Ovary (tissue), 9 donors: ENCODE data around the gene TRAPPC2L. TPM values are rescaled to one million over a fixed set of nuclear protein-coding genes. Genes with fewer than 3 reads are reported as not detected.

Experiments
- DNase-seq, 5 donors: peaks; one replicate each; pipeline ENCODE4 v3.0.0-alpha.2; 2019 to 2020
- H3K27ac ChIP-seq, 2 donors: fragments of 200-600 bp; one replicate each; pipeline versions ENCODE4 v1.5.1 to v1.8.0; 2019 to 2022
- H3K27me3 ChIP-seq: fragments of 200-600 bp; one replicate; pipeline ENCODE4 v1.8.0; 2022
- H3K36me3 ChIP-seq: fragments of 200-600 bp; sonication (generic); one replicate; pipeline ENCODE4 v1.5.1; 2019
- H3K4me1 ChIP-seq: one replicate; pipeline ENCODE4 v1.8.1; 2013; ENCODE audit warnings: mild to moderate bottlenecking, moderate library complexity; ENCODE audit not compliant: insufficient read depth
- H3K4me3 ChIP-seq: fragments of 200-600 bp; sonication (generic); one replicate; pipeline ENCODE4 v1.5.1; 2017
- H3K9me3 ChIP-seq, 2 donors: fragments of 200-600 bp in 1 of 2; sonication (generic) in 1 of 2; one replicate each; pipeline versions ENCODE4 v1.5.1 to v1.8.1; 2013 to 2019; ENCODE audit warnings: mild to moderate bottlenecking in 1 of 2, moderate library complexity in 1 of 2
- EP300 ChIP-seq: sonication (generic); formaldehyde crosslinking; IDR thresholded peaks from one replicate; pipeline ENCODE4 v1.6.1; 2017; ENCODE audit warnings: antibody characterized with exemption
- POLR2A ChIP-seq: fragments of 450-650 bp; IDR thresholded peaks from one replicate; pipeline ENCODE4 v1.6.1; 2017; ENCODE audit warnings: antibody characterized with exemption, mild to moderate bottlenecking, moderate library complexity
- WGBS, 3 donors: extraction: QIAGEN DNeasy Blood & Tissue Kit in 1 of 3; methylation state at CpG; one replicate each; pipeline versions ENCODE4 v1.1.5 to v1.1.7; 2013 to 2017; 5-methylcytosine and 5-hydroxymethylcytosine counted together
- intact Hi-C, 4 donors: fragments of 100-400 bp; cut with DNase I; formaldehyde crosslinking; loops; one replicate each; pipeline versions ENCODE4 v1.11.0 to v1.15.1; 2022 to 2023
- polyA plus RNA-seq, 2 donors: library from polyadenylated mRNA; stranded (reverse); fragments of 200-250 nt in 1 of 2; fragments of 350-450 nt in 1 of 2; fragmentation: Illumina TruSeq in 1 of 2; extraction: RNeasy Lipid Tissue Mini Kit (QIAGEN cat#74804) in 1 of 2; gene quantifications; one replicate each; pipeline ENCODE4 v1.2.3, GENCODE V29; 2013 to 2014
- total RNA-seq, 7 donors: library from RNA; depleted of rRNA in 2 of 7; stranded (reverse); fragments of >200 nt in 2 of 7; fragmentation: NEBNext Ultra II Directional in 3 of 7; extraction: Animal tissue kit (Norgen Biotek cat#: 25700) in 3 of 7; gene quantifications; one replicate each; pipeline versions ENCODE4 v1.1.0 to v1.2.4, GENCODE V29; 2016 to 2023
- TF ChIP-seq, protein P1 (sequence below), 3 donors: fragments of 450-650 bp in 2 of 3; fragments of 200-600 bp in 1 of 3; IDR thresholded peaks; one replicate each; pipeline versions ENCODE4 v1.5.1 to v1.8.0; 2016 to 2022; ENCODE audit warnings: antibody characterized with exemption in 3 of 3, mild to moderate bottlenecking in 1 of 3
- donor health status: DM: no; HTN: no; CAD: no; lungs with moderate emphysema.
- donor health status: DM: no; HTN: no; CAD: no.
- donor health status: Bipolar disorder and iron deficiency.
- donor health status: DM: yes; HTN: yes; CAD: no.
- donor health status: DM: no; HTN: no; CAD: no.
- donor health status: DM: yes; HTN: yes; CAD: no.

Gene TRAPPC2L
- total and polyA plus RNA-seq, 9 donors: 37.2 to 101 (median 58.6) TPM

- Histone ChIP-seq H3K27me3 (no peaks in the 10 kb centered on the region), H3K9me3 (no peaks in the 10 kb centered on the region), H3K4me3 (no peak overlapping the region), H3K27ac (no peak overlapping the region), H3K4me1 (no peaks in the 10 kb centered on the region), H3K36me3 (no peaks in the 10 kb centered on the region)
- 39 to 45% (median 44%) methylated on average over 11 of the region's 11 CpGs for WGBS, 3 donors
- DNase-seq: peak in 3 of 5 donors; percentile 62 to 73 (median 65)
- intact Hi-C loops: no loop called here
- TF ChIP-seq, protein P1, sequence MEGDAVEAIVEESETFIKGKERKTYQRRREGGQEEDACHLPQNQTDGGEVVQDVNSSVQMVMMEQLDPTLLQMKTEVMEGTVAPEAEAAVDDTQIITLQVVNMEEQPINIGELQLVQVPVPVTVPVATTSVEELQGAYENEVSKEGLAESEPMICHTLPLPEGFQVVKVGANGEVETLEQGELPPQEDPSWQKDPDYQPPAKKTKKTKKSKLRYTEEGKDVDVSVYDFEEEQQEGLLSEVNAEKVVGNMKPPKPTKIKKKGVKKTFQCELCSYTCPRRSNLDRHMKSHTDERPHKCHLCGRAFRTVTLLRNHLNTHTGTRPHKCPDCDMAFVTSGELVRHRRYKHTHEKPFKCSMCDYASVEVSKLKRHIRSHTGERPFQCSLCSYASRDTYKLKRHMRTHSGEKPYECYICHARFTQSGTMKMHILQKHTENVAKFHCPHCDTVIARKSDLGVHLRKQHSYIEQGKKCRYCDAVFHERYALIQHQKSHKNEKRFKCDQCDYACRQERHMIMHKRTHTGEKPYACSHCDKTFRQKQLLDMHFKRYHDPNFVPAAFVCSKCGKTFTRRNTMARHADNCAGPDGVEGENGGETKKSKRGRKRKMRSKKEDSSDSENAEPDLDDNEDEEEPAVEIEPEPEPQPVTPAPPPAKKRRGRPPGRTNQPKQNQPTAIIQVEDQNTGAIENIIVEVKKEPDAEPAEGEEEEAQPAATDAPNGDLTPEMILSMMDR (IDR thresholded peaks at IDR 0.05): no peak
- TF ChIP-seq EP300: no peak
- no peak for TF ChIP-seq POLR2A
Observed at GRCh38 chr16:88830258-88830657, 26.7 kb upstream of the TRAPPC2L start.

DNA sequence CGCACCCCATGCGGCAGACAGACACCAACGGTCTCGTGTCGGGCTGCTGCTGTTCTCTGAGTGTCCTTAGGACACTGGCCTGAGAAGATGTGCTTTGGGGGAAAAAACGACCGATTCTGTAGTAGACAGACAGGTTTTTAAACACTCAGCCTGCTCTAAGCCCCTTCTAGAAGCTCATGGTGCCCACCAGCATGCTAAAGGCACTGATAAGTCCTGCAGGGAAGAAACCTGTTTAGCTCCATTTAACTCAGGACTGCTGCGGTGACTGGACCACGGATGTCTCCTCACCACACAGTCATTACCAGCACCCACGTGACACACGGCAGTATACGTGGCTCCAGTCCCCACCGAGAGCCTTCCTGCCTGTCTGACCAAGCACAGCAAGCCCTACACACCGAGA is 26.1 kb upstream of the TRAPPC2L start:
- TF ChIP-seq EP300 (no peak), POLR2A (no peak)
- TF ChIP-seq, protein P1 (IDR thresholded peaks at IDR 0.05): no peak
- Histone ChIP-seq H3K4me1 (no peaks in the 10 kb centered on the region), H3K9me3 (no peaks in the 10 kb centered on the region), H3K4me3 (no peak overlapping the region), H3K36me3 (no peaks in the 10 kb centered on the region), H3K27me3 (no peaks in the 10 kb centered on the region), H3K27ac (no peak overlapping the region)
- intact Hi-C loops: no loop called here
- no peak for DNase-seq
- 90 to 95% (median 91%) methylated on average over 14 of the region's 14 CpGs for WGBS, 3 donors

DNA sequence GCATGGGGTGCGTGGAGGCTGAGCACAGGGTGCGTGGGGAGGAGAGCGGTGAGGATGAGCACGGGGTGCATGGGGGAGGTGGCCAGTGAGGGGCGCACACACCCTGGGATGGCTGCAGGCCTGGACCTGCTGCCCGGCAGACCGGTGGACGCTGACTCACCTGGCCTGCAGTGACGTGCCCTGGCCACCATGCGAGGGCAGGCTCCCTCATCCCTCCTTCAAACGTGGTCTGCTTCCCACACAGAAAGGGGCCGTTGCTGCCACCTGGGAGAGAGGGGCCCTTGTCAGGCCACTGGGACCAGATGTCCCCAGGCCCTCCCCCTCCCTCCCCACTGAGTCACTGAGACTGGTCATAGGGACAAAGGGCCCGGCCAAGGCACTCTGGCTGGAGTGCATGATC is 25.1 kb upstream of the TRAPPC2L start:
- Histone ChIP-seq H3K27me3 (no peaks in the 10 kb centered on the region), H3K27ac (no peak overlapping the region), H3K4me3 (no peak overlapping the region), H3K9me3 (no peaks in the 10 kb centered on the region), H3K36me3 (no peaks in the 10 kb centered on the region), H3K4me1 (no peaks in the 10 kb centered on the region)
- intact Hi-C loops: no loop called here
- WGBS, 3 donors: 80 to 82% (median 80%) methylated on average over 5 to 13 of the region's 13 CpGs
- TF ChIP-seq EP300: no peak
- TF ChIP-seq, protein P1 (IDR thresholded peaks at IDR 0.05): no peak
- TF ChIP-seq POLR2A: no peak
- DNase-seq: no peak

- Histone ChIP-seq H3K36me3 (no peaks in the 10 kb centered on the region), H3K4me1 (no peaks in the 10 kb centered on the region), H3K27ac (no peak overlapping the region), H3K27me3 (no peaks in the 10 kb centered on the region), H3K4me3 (no peak overlapping the region), H3K9me3 (no peaks in the 10 kb centered on the region)
- DNase-seq: no peak
- intact Hi-C loops: no loop called here
- TF ChIP-seq POLR2A (no peak), EP300 (no peak)
- TF ChIP-seq, protein P1 (IDR thresholded peaks at IDR 0.05): no peak
- 92 to 94% (median 93%) methylated on average over 13 of the region's 13 CpGs for WGBS, 3 donors
Observed at GRCh38 chr16:88833086-88833485, 23.8 kb upstream of the TRAPPC2L start.

- H3K4me1 ChIP-seq: no peaks in the 10 kb centered on the region
- no peaks in the 10 kb centered on the region for H3K9me3 ChIP-seq
- no peak overlapping the region for H3K27ac ChIP-seq
- H3K4me3 ChIP-seq: no peak overlapping the region
- 84 to 88% (median 85%) methylated on average over 13 of the region's 13 CpGs for WGBS, 3 donors
- H3K36me3 ChIP-seq: no peaks in the 10 kb centered on the region
- DNase-seq: no peak
- no peak for TF ChIP-seq POLR2A
- no peak for TF ChIP-seq EP300
- TF ChIP-seq, protein P1 (IDR thresholded peaks at IDR 0.05): no peak
- no peaks in the 10 kb centered on the region for H3K27me3 ChIP-seq
- intact Hi-C loops: no loop called here
Observed at GRCh38 chr16:88834670-88835069, 22.3 kb upstream of the TRAPPC2L start.
